Fibroblast of lung (primary cell): ENCODE data around the gene ATP2B2. TPM values are rescaled to one million over a fixed set of nuclear protein-coding genes. Genes with fewer than 3 reads are reported as not detected.
A peak's percentile ranks its signal among the peaks of the same experiment; 100 is the strongest.
"Not testable (repeated sequence)": the region's sequence is repeated elsewhere in the genome, so short reads cannot be mapped to it uniquely, and the experiment has no call there.

Source experiments
- DNase-seq, 2 donors: peaks; one replicate each; pipeline versions ENCODE4 v3.0.0 to v3.0.0-alpha.2; 2010; ENCODE audit warnings: low read depth in 2 of 2
- H2AFZ ChIP-seq: 2 replicates; pipeline ENCODE4 v1.5.1; 2012; ENCODE audit warnings: low read length, control low read depth, inconsistent platforms
- H3K27ac ChIP-seq: 2 replicates; pipeline ENCODE4 v1.5.1; 2011; ENCODE audit warnings: low read length, control low read depth; ENCODE audit not compliant: insufficient read depth
- H3K27me3 ChIP-seq: 2 replicates; pipeline ENCODE4 v1.5.1; 2011; ENCODE audit warnings: mild to moderate bottlenecking, low read length; ENCODE audit not compliant: control insufficient read depth, insufficient read depth
- H3K36me3 ChIP-seq: 2 replicates; pipeline ENCODE4 v1.5.1; 2011; ENCODE audit warnings: low read length; ENCODE audit not compliant: control insufficient read depth, insufficient read depth
- H3K4me1 ChIP-seq: 2 replicates; pipeline ENCODE4 v1.5.1; 2011; ENCODE audit warnings: low read length; ENCODE audit not compliant: control insufficient read depth, insufficient read depth; ENCODE audit errors: extremely low read depth
- H3K4me2 ChIP-seq: 2 replicates; pipeline ENCODE4 v1.5.1; 2011; ENCODE audit warnings: low read length, control low read depth; ENCODE audit not compliant: insufficient read depth; ENCODE audit errors: extremely low read depth
- H3K4me3 ChIP-seq, 4 experiments: fragments of 200-600 bp in 1 of 4; sonication (generic) in 1 of 4; replicated peaks in 1 of 4; 2 replicates each; pipeline ENCODE4 v1.5.1; 2011 to 2016; ENCODE audit warnings: low read length in 4 of 4, low read depth in 3 of 4, mild to moderate bottlenecking in 3 of 4, control low read depth in 2 of 4, inconsistent platforms in 1 of 4, mixed read lengths in 1 of 4; ENCODE audit not compliant: insufficient read depth in 1 of 4; ENCODE audit errors: control extremely low read depth in 1 of 4
- H3K79me2 ChIP-seq: 2 replicates; pipeline ENCODE4 v1.5.1; 2012; ENCODE audit warnings: mild to moderate bottlenecking, low read length, inconsistent platforms; ENCODE audit not compliant: control insufficient read depth, insufficient read depth
- H3K9ac ChIP-seq: 2 replicates; pipeline ENCODE4 v1.5.1; 2011; ENCODE audit warnings: mild to moderate bottlenecking, low read length, control low read depth; ENCODE audit not compliant: insufficient read depth
- H3K9me3 ChIP-seq: 2 replicates; pipeline ENCODE4 v1.5.1; 2012; ENCODE audit warnings: low read depth, low read length; ENCODE audit not compliant: control insufficient read depth, insufficient read depth
- H4K20me1 ChIP-seq: 2 replicates; pipeline ENCODE4 v1.5.1; 2011; ENCODE audit warnings: low read length; ENCODE audit not compliant: control insufficient read depth, insufficient read depth; ENCODE audit errors: extremely low read depth
- EZH2 ChIP-seq: IDR thresholded peaks from 2 replicates; pipeline ENCODE4 v1.5.1; 2012; ENCODE audit warnings: low read length, control low read depth, mild to moderate bottlenecking; ENCODE audit errors: missing control alignments
- polyA plus RNA-seq, 2 donors: library from polyadenylated mRNA; depleted of rRNA in 1 of 2; stranded (reverse) in 1 of 2; unstranded in 1 of 2; fragments of >200 nt; gene quantifications; 2 replicates each; pipeline ENCODE4 v1.2.1, GENCODE V29; 2011 to 2012; ENCODE audit warnings: missing spikeins in 1 of 2
- total RNA-seq: library from RNA; depleted of rRNA; stranded (reverse); fragments of >200 nt; gene quantifications from 2 replicates; pipeline ENCODE4 v1.2.1, GENCODE V29; 2014
- TF ChIP-seq, protein P1 (sequence below), 2 donors: IDR thresholded peaks in 1 of 2; conservative IDR thresholded peaks in 1 of 2; 1 replicate in 1 of 2; 2 replicates in 1 of 2; pipeline ENCODE4 v1.5.1; 2011 to 2012; ENCODE audit warnings: low read length in 2 of 2, control low read depth in 1 of 2, inconsistent platforms in 1 of 2, low read depth in 1 of 2, mild to moderate bottlenecking in 1 of 2

Gene ATP2B2
- total and polyA plus RNA-seq, 2 donors (not counting 1 experiment from before 2014, with no cell fraction given), result not detected

DNA sequence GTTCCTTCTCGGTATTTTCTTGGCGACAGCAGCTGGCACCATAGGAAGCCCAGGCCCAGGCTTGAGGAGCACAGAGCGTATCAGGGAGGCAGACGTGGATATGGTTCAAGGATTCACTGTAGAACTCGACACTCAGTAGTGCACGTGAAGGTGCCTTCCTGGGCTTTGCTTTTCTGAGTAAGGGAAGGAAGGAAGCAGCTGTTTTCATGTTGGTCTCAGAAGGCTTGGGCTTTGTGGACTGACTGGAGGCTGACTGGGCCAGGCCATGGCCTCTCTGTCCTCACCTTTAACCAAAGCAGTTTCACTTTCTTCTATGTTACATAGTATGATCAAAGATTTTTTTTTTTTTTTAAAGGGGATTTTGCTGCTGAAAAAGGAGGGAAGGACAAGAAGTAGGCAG is 205.7 kb downstream of the ATP2B2 start:
- Histone ChIP-seq H3K27ac (no peak overlapping the region), H3K9ac (no peak overlapping the region), H2AFZ (no peak overlapping the region), H3K4me1 (no peaks in the 10 kb centered on the region), H3K36me3 (peaks cover 24% of the 10 kb centered on the region), H3K79me2 (no peaks in the 10 kb centered on the region), H3K4me2 (no peak overlapping the region), H3K27me3 (no peaks in the 10 kb centered on the region), H4K20me1 (no peaks in the 10 kb centered on the region), H3K9me3 (no peaks in the 10 kb centered on the region), H3K4me3 (no peak overlapping the region)
- DNase-seq, result no peak
- no peak for TF ChIP-seq EZH2
- TF ChIP-seq, protein P1, sequence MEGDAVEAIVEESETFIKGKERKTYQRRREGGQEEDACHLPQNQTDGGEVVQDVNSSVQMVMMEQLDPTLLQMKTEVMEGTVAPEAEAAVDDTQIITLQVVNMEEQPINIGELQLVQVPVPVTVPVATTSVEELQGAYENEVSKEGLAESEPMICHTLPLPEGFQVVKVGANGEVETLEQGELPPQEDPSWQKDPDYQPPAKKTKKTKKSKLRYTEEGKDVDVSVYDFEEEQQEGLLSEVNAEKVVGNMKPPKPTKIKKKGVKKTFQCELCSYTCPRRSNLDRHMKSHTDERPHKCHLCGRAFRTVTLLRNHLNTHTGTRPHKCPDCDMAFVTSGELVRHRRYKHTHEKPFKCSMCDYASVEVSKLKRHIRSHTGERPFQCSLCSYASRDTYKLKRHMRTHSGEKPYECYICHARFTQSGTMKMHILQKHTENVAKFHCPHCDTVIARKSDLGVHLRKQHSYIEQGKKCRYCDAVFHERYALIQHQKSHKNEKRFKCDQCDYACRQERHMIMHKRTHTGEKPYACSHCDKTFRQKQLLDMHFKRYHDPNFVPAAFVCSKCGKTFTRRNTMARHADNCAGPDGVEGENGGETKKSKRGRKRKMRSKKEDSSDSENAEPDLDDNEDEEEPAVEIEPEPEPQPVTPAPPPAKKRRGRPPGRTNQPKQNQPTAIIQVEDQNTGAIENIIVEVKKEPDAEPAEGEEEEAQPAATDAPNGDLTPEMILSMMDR (conservative IDR thresholded peaks at IDR 0.05 in 1 of 2, IDR thresholded peaks at IDR 0.05 in 1 of 2; ENCODE audit: low read depth in 1 of 2, low read length in 2 of 2), result no peak

DNA sequence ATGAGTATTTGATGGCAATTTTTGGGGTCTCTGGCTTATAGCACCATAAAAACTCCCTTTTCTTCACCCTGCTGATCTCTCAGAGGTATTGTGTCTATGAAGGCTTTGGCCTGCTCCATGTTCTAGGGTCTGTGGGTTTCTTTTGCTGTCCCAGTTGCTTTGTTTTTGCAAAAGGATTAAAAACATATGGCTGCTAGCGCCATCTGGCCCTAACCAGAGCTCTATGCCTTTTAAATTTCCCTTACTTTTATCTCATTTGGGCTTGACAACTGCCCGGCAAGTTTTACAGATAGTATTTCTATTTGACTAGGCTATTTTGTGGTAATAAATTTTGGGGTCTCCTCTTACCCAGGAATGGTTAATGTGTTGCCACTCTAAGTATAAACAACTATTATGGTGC is 206.2 kb downstream of the ATP2B2 start:
- Histone ChIP-seq H3K79me2 (no peaks in the 10 kb centered on the region), H3K27me3 (no peaks in the 10 kb centered on the region), H3K36me3 (peaks cover 19% of the 10 kb centered on the region), H3K9me3 (no peaks in the 10 kb centered on the region), H3K9ac (no peak overlapping the region), H3K27ac (no peak overlapping the region), H4K20me1 (no peaks in the 10 kb centered on the region), H2AFZ (no peak overlapping the region), H3K4me2 (no peak overlapping the region), H3K4me1 (no peaks in the 10 kb centered on the region), H3K4me3 (no peak overlapping the region)
- no peak for DNase-seq
- TF ChIP-seq, protein P1 (conservative IDR thresholded peaks at IDR 0.05 in 1 of 2, IDR thresholded peaks at IDR 0.05 in 1 of 2; ENCODE audit: low read depth in 1 of 2, low read length in 2 of 2), result peak in 1 of 2 donors; percentile 2
- no peak for TF ChIP-seq EZH2

DNA sequence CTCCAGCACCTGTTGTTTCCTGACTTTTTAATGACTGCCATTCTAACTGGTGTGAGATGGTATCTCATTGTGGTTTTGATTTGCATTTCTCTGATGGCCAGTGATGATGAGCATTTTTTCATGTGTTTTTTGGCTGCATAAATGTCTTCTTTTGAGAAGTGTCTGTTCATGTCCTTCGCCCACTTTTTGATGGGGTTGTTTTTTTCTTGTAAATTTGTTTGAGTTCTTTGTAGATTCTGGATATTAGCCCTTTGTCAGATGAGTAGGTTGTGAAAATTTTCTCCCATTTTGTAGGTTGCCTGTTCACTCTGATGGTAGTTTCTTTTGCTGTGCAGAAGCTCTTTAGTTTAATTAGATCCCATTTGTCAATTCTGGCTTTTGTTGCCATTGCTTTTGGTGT is 207.3 kb downstream of the ATP2B2 start:
- not testable (repeated sequence) for H3K79me2 ChIP-seq, H3K9me3 ChIP-seq, H2AFZ ChIP-seq, H3K9ac ChIP-seq, H4K20me1 ChIP-seq, H3K4me3 ChIP-seq, H3K27ac ChIP-seq, H3K4me2 ChIP-seq, H3K4me1 ChIP-seq, H3K27me3 ChIP-seq, DNase-seq
- peaks cover 16% of the 10 kb centered on the region for H3K36me3 ChIP-seq
